CD8-positive, alpha-beta memory T cell (primary cell): ENCODE data around the gene UBXN4. TPM values are rescaled to one million over a fixed set of nuclear protein-coding genes. Genes with fewer than 3 reads are reported as not detected.

Source experiments
- polyA plus RNA-seq: library from polyadenylated mRNA; unstranded; fragments of 300-500 nt; fragmentation: Illumina TruSeq; gene quantifications from one replicate; pipeline ENCODE4 v1.2.3, GENCODE V29; 2021
- total RNA-seq, 2 experiments: library from RNA; stranded (reverse); gene quantifications; one replicate each; pipeline ENCODE4 v1.2.3, GENCODE V29; 2021

UBXN4 gene
- total and polyA plus RNA-seq, 3 experiments from 2014 or later, result 85.5 to 106 (median 96.9) TPM

Other genes starting within 250 kb of the UBXN4 start
- 10 to 100 TPM in 1 of 2 experiments, 1 to 10 TPM in 1; 9.1 to 10.3 TPM for gene ZRANB3, start 210.6 kb upstream of the UBXN4 start, total RNA-seq
- gene ZRANB3, start 210.6 kb upstream of the UBXN4 start, polyA plus RNA-seq, result 2.5 TPM
- gene R3HDM1, start 210.4 kb upstream of the UBXN4 start, total RNA-seq, result 10 to 100 TPM; 49.7 to 52.6 TPM
- 21.1 TPM for gene R3HDM1, start 210.4 kb upstream of the UBXN4 start, polyA plus RNA-seq
- under 1 TPM; 0.29 to 0.48 TPM for gene LCT, start 95.3 kb downstream of the UBXN4 start, total RNA-seq
- gene LCT, start 95.3 kb downstream of the UBXN4 start, polyA plus RNA-seq, result not detected
- gene MCM6, start 134.6 kb downstream of the UBXN4 start, total RNA-seq, result 100 to 1,000 TPM; 175 to 178 TPM
- gene MCM6, start 134.6 kb downstream of the UBXN4 start, polyA plus RNA-seq, result 14.8 TPM
- 100 to 1,000 TPM; 143 to 146 TPM for gene DARS1, start 243.8 kb downstream of the UBXN4 start, total RNA-seq
- 102 TPM for gene DARS1, start 243.8 kb downstream of the UBXN4 start, polyA plus RNA-seq